GM13976 (cell line): ENCODE data around the gene MRPS34.

Experiments
- DNase-seq: peaks from one replicate; pipeline ENCODE4 v3.0.0; 2012; ENCODE audit warnings: low spot score
- CTCF ChIP-seq: IDR thresholded peaks from 2 replicates; pipeline ENCODE4 v1.5.1; 2012; ENCODE audit warnings: borderline replicate concordance, mild to moderate bottlenecking; ENCODE audit not compliant: insufficient read depth; ENCODE audit errors: extremely low read depth, missing control alignments, control extremely low read depth
- in situ Hi-C: fragments of 300-500 bp; cut with MboI; formaldehyde crosslinking; loops from one replicate; pipeline ENCODE4 v1.12.0; 2022; ENCODE audit warnings: low sequenced_read_pairs, mixed read lengths, inconsistent platforms; ENCODE audit not compliant: unreplicated experiment

Gene MRPS34

GRCh38 chr16:1752853-1753252, 20.1 kb downstream of the MRPS34 start:
- in situ Hi-C loops: no loop called here
- TF ChIP-seq CTCF: no peak
- no peak for DNase-seq

- in situ Hi-C loops: no loop called here
These were observed 21.0 kb downstream of the MRPS34 start for GRCh38 chr16:1751946-1752345.

GRCh38 chr16:1749152-1750117, 23.5 kb downstream of the MRPS34 start:
- DNase-seq: no peak
- TF ChIP-seq CTCF: no peak
- in situ Hi-C loops: no loop called here

More at GRCh38 chr16:1751946-1752345, 21.0 kb downstream of the MRPS34 start:
- no peak for TF ChIP-seq CTCF
- DNase-seq: no peak

- no peak for TF ChIP-seq CTCF
- DNase-seq: no peak
- in situ Hi-C loops: no loop called here
These were observed 25.0 kb downstream of the MRPS34 start for GRCh38 chr16:1747934-1748333.

GRCh38 chr16:1746693-1747195, 26.2 kb downstream of the MRPS34 start:
- TF ChIP-seq CTCF: no peak
- DNase-seq: no peak
- in situ Hi-C loops: no loop called here

GRCh38 chr16:1745900-1746692, 26.8 kb downstream of the MRPS34 start:
- in situ Hi-C loops: no loop called here

More at GRCh38 chr16:1745900-1746692, 26.8 kb downstream of the MRPS34 start:
- DNase-seq: no peak
- TF ChIP-seq CTCF: no peak
